Stomach (tissue), 9 donors: ENCODE measurements around the gene SPAG16. TPM values are rescaled to one million over a fixed set of nuclear protein-coding genes. Genes with fewer than 3 reads are reported as not detected.

ENCODE experiments used
- DNase-seq, 2 donors: peaks; one replicate each; pipeline versions ENCODE4 v3.0.0 to v3.0.0-alpha.2; 2013 to 2019
- H3K27ac ChIP-seq, 5 donors: fragments of 200-600 bp in 4 of 5; sonication (generic) in 4 of 5; one replicate each; pipeline ENCODE4 v1.5.1; 2013 to 2019; ENCODE audit warnings: mild to moderate bottlenecking in 1 of 5, moderate library complexity in 1 of 5
- H3K27me3 ChIP-seq, 3 donors: fragments of 200-600 bp; sonication (generic); one replicate each; pipeline ENCODE4 v1.5.1; 2017 to 2019; ENCODE audit warnings: mixed run types in 1 of 3
- H3K36me3 ChIP-seq, 4 donors: fragments of 200-600 bp; sonication (generic); 1 replicate in 3 of 4; 2 replicates in 1 of 4; pipeline ENCODE4 v1.5.1; 2016 to 2019
- H3K4me1 ChIP-seq, 4 donors: fragments of 200-600 bp; sonication (generic); one replicate each; pipeline ENCODE4 v1.5.1; 2016 to 2019
- H3K4me3 ChIP-seq, 4 donors: fragments of 200-600 bp; sonication (generic) in 3 of 4; one replicate each; pipeline ENCODE4 v1.5.1; 2016 to 2019; ENCODE audit warnings: mild to moderate bottlenecking in 1 of 4
- H3K9me3 ChIP-seq, 4 donors: fragments of 200-600 bp; sonication (generic); one replicate each; pipeline ENCODE4 v1.5.1; 2016 to 2019
- EP300 ChIP-seq: sonication (generic); formaldehyde crosslinking; IDR thresholded peaks from one replicate; pipeline ENCODE4 v1.6.1; 2017; ENCODE audit warnings: antibody characterized with exemption
- POLR2A ChIP-seq, 4 donors: fragments of 450-650 bp; IDR thresholded peaks; one replicate each; pipeline ENCODE4 v1.6.1; 2016; ENCODE audit warnings: antibody characterized with exemption in 4 of 4, control low read depth in 2 of 4, mild to moderate bottlenecking in 1 of 4, moderate library complexity in 1 of 4
- POLR2AphosphoS5 ChIP-seq, 3 donors: sonication (generic); formaldehyde crosslinking; IDR thresholded peaks; one replicate each; pipeline ENCODE4 v1.6.1; 2016; ENCODE audit warnings: antibody characterized with exemption in 3 of 3
- WGBS, 5 donors: extraction: QIAGEN DNeasy Blood & Tissue Kit in 3 of 5; methylation state at CpG; one replicate each; pipeline versions ENCODE4 v1.1.5 to v1.1.7; 2013 to 2018; 5-methylcytosine and 5-hydroxymethylcytosine counted together
- intact Hi-C: fragments of 100-400 bp; cut with DNase I; formaldehyde crosslinking; loops from one replicate; pipeline ENCODE4 v1.15.1; 2023; ENCODE audit warnings: low total_unique reads
- polyA plus RNA-seq, 3 donors: library from polyadenylated mRNA; stranded (reverse); fragments of 200-250 nt; gene quantifications; one replicate each; pipeline ENCODE4 v1.2.3, GENCODE V29; 2013
- total RNA-seq, 5 donors: library from RNA; depleted of rRNA; stranded (reverse); fragments of >200 nt; gene quantifications; one replicate each; pipeline versions ENCODE4 v1.1.0 to v1.2.3, GENCODE V29; 2014 to 2016
- TF ChIP-seq, protein P1 (sequence below), 7 experiments: fragments of 450-650 bp in 4 of 7; fragments of 200-600 bp in 3 of 7; sonication (generic) in 3 of 7; IDR thresholded peaks; one replicate each; pipeline ENCODE4 v1.5.1; 2016 to 2019; ENCODE audit warnings: antibody characterized with exemption in 7 of 7, control low read depth in 2 of 7, mild to moderate bottlenecking in 1 of 7
- donor health status: healthy with polysubstance abuse.
- donor health status: Bipolar disorder and iron deficiency.
- donor health status: healthy.

Gene SPAG16
- total and polyA plus RNA-seq, 8 donors = 16.0 to 137 (median 34.4) TPM

GRCh38 chr2:214377286-214377624 lies 1093.0 kb downstream of the SPAG16 start:
- no peak for DNase-seq

GRCh38 chr2:214378455-214379103 lies 1094.3 kb downstream of the SPAG16 start:
- H3K27me3 ChIP-seq = no peaks in the 10 kb centered on the region
- no peak overlapping the region for H3K27ac ChIP-seq
- no peak for DNase-seq
- no peaks in the 10 kb centered on the region for H3K9me3 ChIP-seq
- intact Hi-C loops = no loop called here
- H3K36me3 ChIP-seq = no peaks in the 10 kb centered on the region
- H3K4me1 ChIP-seq = no peaks in the 10 kb centered on the region
- WGBS, 5 donors = 30 to 45% (median 35%) methylated on average over 3 of the region's 3 CpGs
- TF ChIP-seq, protein P1, sequence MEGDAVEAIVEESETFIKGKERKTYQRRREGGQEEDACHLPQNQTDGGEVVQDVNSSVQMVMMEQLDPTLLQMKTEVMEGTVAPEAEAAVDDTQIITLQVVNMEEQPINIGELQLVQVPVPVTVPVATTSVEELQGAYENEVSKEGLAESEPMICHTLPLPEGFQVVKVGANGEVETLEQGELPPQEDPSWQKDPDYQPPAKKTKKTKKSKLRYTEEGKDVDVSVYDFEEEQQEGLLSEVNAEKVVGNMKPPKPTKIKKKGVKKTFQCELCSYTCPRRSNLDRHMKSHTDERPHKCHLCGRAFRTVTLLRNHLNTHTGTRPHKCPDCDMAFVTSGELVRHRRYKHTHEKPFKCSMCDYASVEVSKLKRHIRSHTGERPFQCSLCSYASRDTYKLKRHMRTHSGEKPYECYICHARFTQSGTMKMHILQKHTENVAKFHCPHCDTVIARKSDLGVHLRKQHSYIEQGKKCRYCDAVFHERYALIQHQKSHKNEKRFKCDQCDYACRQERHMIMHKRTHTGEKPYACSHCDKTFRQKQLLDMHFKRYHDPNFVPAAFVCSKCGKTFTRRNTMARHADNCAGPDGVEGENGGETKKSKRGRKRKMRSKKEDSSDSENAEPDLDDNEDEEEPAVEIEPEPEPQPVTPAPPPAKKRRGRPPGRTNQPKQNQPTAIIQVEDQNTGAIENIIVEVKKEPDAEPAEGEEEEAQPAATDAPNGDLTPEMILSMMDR (IDR thresholded peaks at IDR 0.05) = no peak
- TF ChIP-seq EP300 = no peak
- TF ChIP-seq POLR2AphosphoS5 (IDR thresholded peaks at IDR 0.05) = no peak
- no peak for TF ChIP-seq POLR2A (IDR thresholded peaks at IDR 0.05)
- no peak overlapping the region for H3K4me3 ChIP-seq

More at GRCh38 chr2:214377286-214377624, 1093.0 kb downstream of the SPAG16 start:
- Histone ChIP-seq H3K9me3 (no peaks in the 10 kb centered on the region), H3K4me1 (no peaks in the 10 kb centered on the region), H3K4me3 (no peak overlapping the region), H3K27ac (no peak overlapping the region), H3K36me3 (no peaks in the 10 kb centered on the region), H3K27me3 (no peaks in the 10 kb centered on the region)
- no peak for TF ChIP-seq EP300
- TF ChIP-seq POLR2AphosphoS5 (IDR thresholded peaks at IDR 0.05) = no peak
- no peak for TF ChIP-seq POLR2A (IDR thresholded peaks at IDR 0.05)
- TF ChIP-seq, protein P1 (IDR thresholded peaks at IDR 0.05) = no peak
- WGBS, 5 donors = 82 to 90% (median 86%) methylated on average over 5 of the region's 5 CpGs
- intact Hi-C loops = no loop called here

GRCh38 chr2:214379227-214379626 lies 1095.0 kb downstream of the SPAG16 start:
- intact Hi-C loops = no loop called here
- Histone ChIP-seq H3K9me3 (no peaks in the 10 kb centered on the region), H3K36me3 (no peaks in the 10 kb centered on the region), H3K4me1 (no peaks in the 10 kb centered on the region), H3K27me3 (no peaks in the 10 kb centered on the region), H3K27ac (no peak overlapping the region), H3K4me3 (no peak overlapping the region)
- DNase-seq = no peak
- TF ChIP-seq POLR2AphosphoS5 (IDR thresholded peaks at IDR 0.05) = no peak
- no peak for TF ChIP-seq POLR2A (IDR thresholded peaks at IDR 0.05)
- no peak for TF ChIP-seq EP300
- TF ChIP-seq, protein P1 (IDR thresholded peaks at IDR 0.05) = no peak
- WGBS, 5 donors = 77 to 100% (median 79%) methylated on average over 1 of the region's 1 CpG

DNA sequence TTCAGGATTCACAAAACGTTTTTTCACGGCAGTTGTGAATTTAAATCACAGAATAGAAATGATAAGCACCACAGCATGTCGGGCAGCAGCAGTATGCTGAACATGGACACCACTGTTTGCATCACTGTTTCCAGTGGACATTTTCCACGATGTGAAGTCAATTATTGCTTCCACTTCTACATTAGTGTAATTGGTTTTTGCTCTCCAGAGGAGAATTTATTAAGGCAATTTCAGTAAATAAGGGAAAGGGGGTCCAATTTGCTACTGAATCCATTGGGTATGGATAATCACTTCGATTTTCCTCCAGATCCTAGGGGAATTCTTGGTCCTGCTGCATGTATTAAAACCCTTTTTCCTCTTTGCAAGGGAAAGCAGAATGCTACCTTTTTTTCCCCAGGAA lies 1096.4 kb downstream of the SPAG16 start:
- Histone ChIP-seq H3K27me3 (no peaks in the 10 kb centered on the region), H3K4me3 (no peak overlapping the region), H3K9me3 (no peaks in the 10 kb centered on the region), H3K4me1 (no peaks in the 10 kb centered on the region), H3K27ac (no peak overlapping the region), H3K36me3 (no peaks in the 10 kb centered on the region)
- 58 to 74% (median 68%) methylated on average over 5 of the region's 5 CpGs for WGBS, 5 donors
- no peak for TF ChIP-seq POLR2AphosphoS5 (IDR thresholded peaks at IDR 0.05)
- no peak for TF ChIP-seq EP300
- no peak for TF ChIP-seq POLR2A (IDR thresholded peaks at IDR 0.05)
- no peak for DNase-seq
- intact Hi-C loops = no loop called here

- H3K27me3 ChIP-seq = no peaks in the 10 kb centered on the region
- H3K36me3 ChIP-seq = no peaks in the 10 kb centered on the region
- H3K9me3 ChIP-seq = no peaks in the 10 kb centered on the region
- no peak overlapping the region for H3K4me3 ChIP-seq
- H3K4me1 ChIP-seq = no peaks in the 10 kb centered on the region
- no peak overlapping the region for H3K27ac ChIP-seq
- intact Hi-C loops = no loop called here
- 30 to 55% (median 46%) methylated on average over 2 of the region's 2 CpGs for WGBS, 5 donors
- no peak for DNase-seq
- TF ChIP-seq, protein P1 (IDR thresholded peaks at IDR 0.05) = no peak
- TF ChIP-seq POLR2A (IDR thresholded peaks at IDR 0.05) (no peak), POLR2AphosphoS5 (IDR thresholded peaks at IDR 0.05) (no peak), EP300 (no peak)
These were observed 1098.0 kb downstream of the SPAG16 start for GRCh38 chr2:214382229-214382628.
